HL-60/S4 treated with retinoic acid at 250 ng/mL for 4 days and 3 days (cell line): ENCODE data around the gene TNFRSF13B.
"Not testable (repeated sequence)": the region's sequence is repeated elsewhere in the genome, so short reads cannot be mapped to it uniquely, and the experiment has no call there.

Experiments used
- in situ Hi-C: fragments of 300-500 bp; cut with MboI; formaldehyde crosslinking; loops from 2 replicates; pipeline ENCODE4 v1.7.0; 2022; ENCODE audit warnings: low sequenced_read_pairs

Gene TNFRSF13B

GRCh38 chr17:16961792-16962191 is 10.1 kb downstream of the TNFRSF13B start:
- in situ Hi-C loops, result no loop called here

GRCh38 chr17:16961022-16961421 is 10.9 kb downstream of the TNFRSF13B start:
- in situ Hi-C loops, result not testable (repeated sequence)

GRCh38 chr17:16955011-16955410 is 16.9 kb downstream of the TNFRSF13B start:
- in situ Hi-C loops, result not testable (repeated sequence)

- in situ Hi-C loops, result no loop called here
Measured at GRCh38 chr17:16954521-16954920, 17.4 kb downstream of the TNFRSF13B start.

- in situ Hi-C loops, result no loop called here
Measured at GRCh38 chr17:16953841-16954240, 18.1 kb downstream of the TNFRSF13B start.

GRCh38 chr17:16953347-16953746 is 18.6 kb downstream of the TNFRSF13B start:
- in situ Hi-C loops, result no loop called here

- in situ Hi-C loops, result no loop called here
Measured at GRCh38 chr17:16952401-16952800, 19.5 kb downstream of the TNFRSF13B start.

GRCh38 chr17:16950488-16950887 is 21.4 kb downstream of the TNFRSF13B start:
- in situ Hi-C loops, result no loop called here

- in situ Hi-C loops, result no loop called here
Measured at GRCh38 chr17:16948587-16949376, 23.1 kb downstream of the TNFRSF13B start.

- in situ Hi-C loops, result no loop called here
Measured at GRCh38 chr17:16947470-16947869, 24.4 kb downstream of the TNFRSF13B start.

- in situ Hi-C loops, result no loop called here
Measured at GRCh38 chr17:16945663-16946218, 26.2 kb downstream of the TNFRSF13B start.

- in situ Hi-C loops, result no loop called here
Measured at GRCh38 chr17:16945136-16945482, 26.8 kb downstream of the TNFRSF13B start.

- in situ Hi-C loops, result no loop called here
Measured at GRCh38 chr17:16944334-16945135, 27.4 kb downstream of the TNFRSF13B start.

- in situ Hi-C loops, result no loop called here
Measured at GRCh38 chr17:16943541-16944333, 28.2 kb downstream of the TNFRSF13B start.

GRCh38 chr17:16943032-16943352 is 28.9 kb downstream of the TNFRSF13B start:
- in situ Hi-C loops, result no loop called here

- in situ Hi-C loops, result no loop called here
Measured at GRCh38 chr17:16942141-16943031, 29.5 kb downstream of the TNFRSF13B start.

- in situ Hi-C loops, result no loop called here
Measured at GRCh38 chr17:16941072-16942036, 30.6 kb downstream of the TNFRSF13B start.

- in situ Hi-C loops, result no loop called here
Measured at GRCh38 chr17:16940116-16940881, 31.6 kb downstream of the TNFRSF13B start.
